ENCODE measurements around the gene RPUSD1. TPM values are rescaled to one million over a fixed set of nuclear protein-coding genes. Genes with fewer than 3 reads are reported as not detected.
A peak's percentile ranks its signal among the peaks of the same experiment; 100 is the strongest.

RPUSD1 gene
- total RNA-seq, 1 experiment from 2014 or later: 48.6 TPM

DNA sequence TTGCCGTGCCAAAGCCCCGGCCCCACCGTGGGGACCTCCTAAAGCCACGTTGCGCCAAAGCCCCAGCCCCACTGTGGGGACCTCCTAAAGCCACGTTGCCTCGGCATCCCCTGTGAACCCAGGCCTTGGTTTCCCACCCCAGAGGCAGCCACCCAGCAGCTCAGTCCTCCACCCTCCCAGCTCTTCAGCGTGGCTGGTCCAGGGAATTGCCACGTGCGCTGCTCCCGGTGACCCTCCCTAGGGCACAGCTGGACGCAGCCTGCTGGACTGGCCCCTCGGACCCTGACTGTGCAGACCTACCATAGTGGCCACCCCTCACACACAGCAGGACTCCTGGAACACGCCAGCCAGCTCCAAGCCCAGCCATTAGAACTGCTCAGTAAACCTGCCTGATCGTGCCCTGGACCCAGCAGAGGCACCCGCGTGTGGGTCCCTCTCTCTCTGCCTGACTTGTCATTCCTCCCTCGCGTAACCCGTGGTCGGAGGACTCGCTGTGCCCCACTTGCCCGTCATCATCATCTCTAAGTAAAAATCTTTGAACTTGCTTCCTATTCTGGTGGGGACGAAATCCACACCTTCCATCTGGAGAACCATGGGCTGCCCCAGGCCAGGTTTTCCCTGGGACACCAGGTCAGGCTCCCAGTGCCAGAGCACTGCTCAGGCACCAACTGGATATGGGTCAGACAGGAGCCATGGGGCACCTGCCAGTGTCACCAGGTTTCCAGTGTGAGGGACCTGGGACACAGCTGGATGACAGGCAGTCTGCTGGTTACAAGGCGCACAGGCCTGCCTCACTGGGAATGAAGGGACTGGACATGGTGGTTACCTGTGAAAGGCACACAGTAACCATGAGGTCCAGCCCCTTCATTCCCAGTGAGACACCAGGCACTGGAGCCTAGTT is 53.0 kb downstream of the RPUSD1 start:
- peaks cover 3% of the 10 kb centered on the region for H3K23me2 ChIP-seq (ENCODE audit: insufficient read length, low read depth, low read length, poor library complexity, severe bottlenecking)
- H3K9ac ChIP-seq (ENCODE audit: extremely low read depth, insufficient read length, low read length): no peak overlapping the region
- H2BK5ac ChIP-seq (ENCODE audit: insufficient read length, low read length): no peak overlapping the region
- H4K20me1 ChIP-seq (ENCODE audit: control insufficient read depth, insufficient read depth, insufficient read length): no peaks in the 10 kb centered on the region
- no peaks in the 10 kb centered on the region for H3K9me3 ChIP-seq (ENCODE audit: control insufficient read depth, low read depth, low read length)
- peaks cover 9 to 13% of the 10 kb centered on the region in 2 experiments for H3K4me1 Mint-ChIP-seq
- no peak overlapping the region for H2BK15ac ChIP-seq (ENCODE audit: low read depth, low read length)
- WGBS (ENCODE audit: extremely low coverage, insufficient read length, low lambda C conversion rate): no CpG with 5 or more reads among the region's 25 CpGs
- no peak overlapping the region for H4K8ac ChIP-seq (replicated peaks; ENCODE audit: insufficient read length, low read depth, low read length)
- no peak overlapping the region for H3K4ac ChIP-seq (ENCODE audit: low read depth, low read length)
- H4K5ac ChIP-seq (ENCODE audit: insufficient read length, low read depth, low read length): no peak overlapping the region
- no peak overlapping the region for H3K18ac ChIP-seq (ENCODE audit: insufficient read length, low read depth, low read length)
- H2BK120ac ChIP-seq (ENCODE audit: low read depth, low read length, poor library complexity, severe bottlenecking): no peak overlapping the region
- no peak overlapping the region for H4K91ac ChIP-seq (ENCODE audit: insufficient read length, low read depth, low read length)
- no peaks in the 10 kb centered on the region for H3K27me3 ChIP-seq (ENCODE audit: insufficient read depth, low read length)
- H3K56ac ChIP-seq (ENCODE audit: insufficient read length, low read depth, low read length): no peak overlapping the region
- no peaks in the 10 kb centered on the region for H3K9me3 Mint-ChIP-seq
- H3K4me2 ChIP-seq (ENCODE audit: insufficient read depth, insufficient read length, low read length): no peak overlapping the region
- H3K27ac Mint-ChIP-seq: 0 out of 7 replicates have a peak overlapping the region, but pooled peaks of 1 of the 3 experiments have one; percentile 40
- peaks cover 5 to 36% (median 29%) of the 10 kb centered on the region in 3 experiments; a peak in 6 of 7 replicates for H3K36me3 Mint-ChIP-seq (ENCODE audit: insufficient read depth in 1 of 3, low read depth in 3 of 3)
- no peak for DNase-seq
- H3K23ac ChIP-seq (ENCODE audit: insufficient read length, low read depth, low read length): no peak overlapping the region
- no peaks in the 10 kb centered on the region for H3K79me2 ChIP-seq (ENCODE audit: insufficient read depth, low read length)
- H3K27me3 Mint-ChIP-seq (ENCODE audit: low read depth): no peaks in the 10 kb centered on the region
- H3K4me1 ChIP-seq (ENCODE audit: insufficient read depth, low read length): peaks cover 2% of the 10 kb centered on the region; the same call in 1 of the 2 replicates
- H3K4me3 Mint-ChIP-seq: no peak overlapping the region
- H2BK12ac ChIP-seq (ENCODE audit: insufficient read length, low read depth, low read length): no peak overlapping the region
- H2BK20ac ChIP-seq (ENCODE audit: low read depth, low read length, poor library complexity, severe bottlenecking): no peak overlapping the region
- H3K14ac ChIP-seq (ENCODE audit: insufficient read depth, low read length): no peak overlapping the region
- no peak overlapping the region for H3K27ac ChIP-seq (ENCODE audit: insufficient read length, low read depth, low read length)
- no peak overlapping the region for H2AK5ac ChIP-seq (ENCODE audit: insufficient read length, low read length)
- no peaks in the 10 kb centered on the region for H3K79me1 ChIP-seq (ENCODE audit: insufficient read depth, low read depth, low read length, poor library complexity, severe bottlenecking)
- no peak overlapping the region for H3T11ph ChIP-seq (ENCODE audit: low read length)
- TF ChIP-seq, protein P1, sequence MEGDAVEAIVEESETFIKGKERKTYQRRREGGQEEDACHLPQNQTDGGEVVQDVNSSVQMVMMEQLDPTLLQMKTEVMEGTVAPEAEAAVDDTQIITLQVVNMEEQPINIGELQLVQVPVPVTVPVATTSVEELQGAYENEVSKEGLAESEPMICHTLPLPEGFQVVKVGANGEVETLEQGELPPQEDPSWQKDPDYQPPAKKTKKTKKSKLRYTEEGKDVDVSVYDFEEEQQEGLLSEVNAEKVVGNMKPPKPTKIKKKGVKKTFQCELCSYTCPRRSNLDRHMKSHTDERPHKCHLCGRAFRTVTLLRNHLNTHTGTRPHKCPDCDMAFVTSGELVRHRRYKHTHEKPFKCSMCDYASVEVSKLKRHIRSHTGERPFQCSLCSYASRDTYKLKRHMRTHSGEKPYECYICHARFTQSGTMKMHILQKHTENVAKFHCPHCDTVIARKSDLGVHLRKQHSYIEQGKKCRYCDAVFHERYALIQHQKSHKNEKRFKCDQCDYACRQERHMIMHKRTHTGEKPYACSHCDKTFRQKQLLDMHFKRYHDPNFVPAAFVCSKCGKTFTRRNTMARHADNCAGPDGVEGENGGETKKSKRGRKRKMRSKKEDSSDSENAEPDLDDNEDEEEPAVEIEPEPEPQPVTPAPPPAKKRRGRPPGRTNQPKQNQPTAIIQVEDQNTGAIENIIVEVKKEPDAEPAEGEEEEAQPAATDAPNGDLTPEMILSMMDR (conservative IDR thresholded peaks at IDR 0.05): no peak
- no peak overlapping the region for H2AFZ ChIP-seq (ENCODE audit: low read length)

Small RNA genes lying within 50 kb of the gene (microRNA-seq; reads per million reads assigned to microRNA genes)
- gene MIR662 (ENCODE audit: borderline microRNAs expressed): not detected

Other genes starting within 250 kb of the RPUSD1 start
- gene PRR35, start 228.0 kb downstream of the RPUSD1 start, total RNA-seq (2021): 0.33 and 0.50 TPM in 2 replicates
- 0.26 and 0.42 TPM in 2 replicates for gene NHLRC4, start 221.4 kb downstream of the RPUSD1 start, total RNA-seq (2021)
- 58.0 and 65.5 TPM in 2 replicates for gene PIGQ, start 218.4 kb downstream of the RPUSD1 start, total RNA-seq (2021)
- gene RAB40C, start 198.3 kb downstream of the RPUSD1 start, total RNA-seq (2021): 19.1 and 20.4 TPM in 2 replicates
- gene WFIKKN1, start 157.4 kb downstream of the RPUSD1 start, total RNA-seq (2021): 8.3 and 8.7 TPM in 2 replicates
- gene METTL26, start 152.1 kb downstream of the RPUSD1 start, total RNA-seq (2021): 108 and 109 TPM in 2 replicates
- gene MCRIP2, start 146.6 kb downstream of the RPUSD1 start, total RNA-seq (2021): 50.5 and 52.5 TPM in 2 replicates
- 61.8 and 68.2 TPM in 2 replicates for gene WDR90, start 139.0 kb downstream of the RPUSD1 start, total RNA-seq (2021)
- gene RHOT2, start 120.2 kb downstream of the RPUSD1 start, total RNA-seq (2021): 206 and 210 TPM in 2 replicates
- gene RHBDL1, start 112.7 kb downstream of the RPUSD1 start, total RNA-seq (2021): 7.6 and 8.8 TPM in 2 replicates
- gene STUB1, start 108.0 kb downstream of the RPUSD1 start, total RNA-seq (2021): 95.6 and 102 TPM in 2 replicates
- 50.1 and 52.7 TPM in 2 replicates for gene JMJD8, start 104.0 kb downstream of the RPUSD1 start, total RNA-seq (2021)
- 18.3 and 19.5 TPM in 2 replicates for gene WDR24, start 98.0 kb downstream of the RPUSD1 start, total RNA-seq (2021)
- 9.6 and 10.7 TPM in 2 replicates for gene FBXL16, start 82.6 kb downstream of the RPUSD1 start, total RNA-seq (2021)
- gene METRN, start 73.3 kb downstream of the RPUSD1 start, total RNA-seq (2021): 26.2 and 28.9 TPM in 2 replicates
- gene ANTKMT, start 67.2 kb downstream of the RPUSD1 start, total RNA-seq (2021): 31.5 and 34.8 TPM in 2 replicates
- 12.1 TPM in 2 replicates for gene CCDC78, start 61.9 kb downstream of the RPUSD1 start, total RNA-seq (2021)
- 21.3 and 25.2 TPM in 2 replicates for gene HAGHL, start 61.3 kb downstream of the RPUSD1 start, total RNA-seq (2021)
- gene CIAO3, start 47.4 kb downstream of the RPUSD1 start, total RNA-seq (2021): 21.9 and 26.4 TPM in 2 replicates
- 0.22 and 0.31 TPM in 2 replicates for gene MSLN, start 27.6 kb downstream of the RPUSD1 start, total RNA-seq (2021)
- 120 and 127 TPM in 2 replicates for gene CHTF18, start 239 bp upstream of the RPUSD1 start, total RNA-seq (2021)
- not detected in 2 replicates for gene GNG13, start 12.4 kb upstream of the RPUSD1 start, total RNA-seq (2021)
- 7.1 and 7.8 TPM in 2 replicates for gene LMF1, start 182.6 kb upstream of the RPUSD1 start, total RNA-seq (2021)
- gene SOX8, start 193.4 kb upstream of the RPUSD1 start, total RNA-seq (2021): 8.9 and 9.6 TPM in 2 replicates

Data from H9 (cell line).